Duodenal mucosa (tissue), 2 donors: ENCODE measurements around the gene CYP27A1.

Experiments
- H3K27ac ChIP-seq: one replicate; pipeline ENCODE4 v1.7.0; 2013; ENCODE audit warnings: low read depth, low read length
- H3K27me3 ChIP-seq, 2 donors: one replicate each; pipeline ENCODE4 v1.7.0; 2013; ENCODE audit warnings: low read length in 2 of 2, control low read depth in 1 of 2; ENCODE audit not compliant: insufficient read depth in 2 of 2, control insufficient read depth in 1 of 2
- H3K36me3 ChIP-seq, 2 donors: one replicate each; pipeline ENCODE4 v1.7.0; 2013; ENCODE audit warnings: low read length in 2 of 2, control low read depth in 1 of 2; ENCODE audit not compliant: insufficient read depth in 2 of 2, control insufficient read depth in 1 of 2
- H3K4me1 ChIP-seq, 2 donors: one replicate each; pipeline ENCODE4 v1.7.0; 2013; ENCODE audit warnings: low read length in 2 of 2, control low read depth in 1 of 2; ENCODE audit not compliant: insufficient read depth in 2 of 2, control insufficient read depth in 1 of 2
- H3K4me3 ChIP-seq, 2 donors: one replicate each; pipeline ENCODE4 v1.7.0; 2013; ENCODE audit warnings: low read length in 2 of 2, low read depth in 1 of 2
- H3K9ac ChIP-seq, 2 donors: one replicate each; pipeline ENCODE4 v1.7.0; 2013; ENCODE audit warnings: low read length in 2 of 2, low read depth in 1 of 2
- H3K9me3 ChIP-seq, 2 donors: one replicate each; pipeline ENCODE4 v1.7.0; 2013; ENCODE audit warnings: low read length in 2 of 2, control low read depth in 1 of 2; ENCODE audit not compliant: control insufficient read depth in 1 of 2

Gene CYP27A1

DNA sequence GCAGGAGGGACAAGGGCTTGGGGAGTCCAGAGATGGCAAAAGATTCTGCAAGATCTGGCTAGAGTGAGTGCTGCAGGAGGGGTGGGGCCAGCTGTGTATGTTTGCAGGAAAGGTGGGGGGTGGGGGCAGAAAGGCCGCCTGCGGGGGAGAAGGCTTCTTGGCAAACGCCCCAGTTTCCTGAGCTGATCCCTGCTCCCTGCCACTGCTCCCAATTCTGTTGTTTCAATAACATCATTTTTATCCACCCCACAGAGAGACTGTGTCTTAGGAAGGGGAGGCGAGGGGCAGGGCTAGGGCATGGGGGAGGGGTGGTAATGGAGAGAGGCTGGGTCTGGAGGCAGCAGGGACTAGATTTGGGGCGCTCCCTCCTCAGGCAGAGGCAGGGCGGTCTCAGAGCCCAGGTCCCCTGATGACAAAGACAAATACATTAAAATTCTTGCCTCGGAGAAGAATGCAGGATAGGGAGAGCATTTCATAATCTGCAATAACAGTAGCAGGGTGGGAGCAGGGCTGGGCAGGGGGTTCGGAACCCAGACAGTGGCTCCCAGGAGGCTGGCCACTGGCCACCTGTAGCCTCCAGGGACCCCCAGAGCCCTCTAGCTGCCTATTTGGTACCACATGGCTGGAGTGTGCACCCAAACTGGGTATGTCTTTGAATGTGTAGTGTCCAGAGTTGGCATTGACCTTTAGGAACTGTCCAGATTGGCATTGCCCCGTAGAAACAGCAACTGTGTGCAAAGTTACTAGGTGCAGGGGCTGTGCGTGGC lies 75.6 kb downstream of the CYP27A1 start:
- no peak overlapping the region for H3K4me3 ChIP-seq
- H3K9me3 ChIP-seq = no peaks in the 10 kb centered on the region
- no peaks in the 10 kb centered on the region for H3K36me3 ChIP-seq
- H3K4me1 ChIP-seq = peaks cover 0 to 7% of the 10 kb centered on the region in 2 donors
- H3K27ac ChIP-seq = no peak overlapping the region
- no peak overlapping the region for H3K9ac ChIP-seq
- peaks cover 62 to 68% of the 10 kb centered on the region in 2 donors for H3K27me3 ChIP-seq

DNA sequence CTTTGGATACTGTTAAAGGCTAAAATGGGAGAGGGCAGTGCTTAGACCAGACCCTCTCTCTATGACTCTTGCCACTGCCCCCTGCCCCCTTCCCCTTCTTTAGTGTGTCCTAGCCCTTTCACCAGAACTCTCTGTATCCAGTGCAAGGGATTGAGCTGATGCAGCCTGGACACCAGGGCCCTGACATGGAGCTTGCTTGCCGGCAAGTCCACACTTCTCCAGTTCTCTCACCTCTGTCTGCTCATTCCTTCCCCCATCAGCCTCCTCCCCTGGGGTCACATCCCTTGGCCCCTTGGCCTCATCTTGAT lies 76.1 kb downstream of the CYP27A1 start:
- H3K36me3 ChIP-seq = no peaks in the 10 kb centered on the region
- H3K9me3 ChIP-seq = no peaks in the 10 kb centered on the region
- H3K27ac ChIP-seq = no peak overlapping the region
- no peak overlapping the region for H3K4me3 ChIP-seq
- peaks cover 0 to 7% of the 10 kb centered on the region in 2 donors for H3K4me1 ChIP-seq
- peaks cover 65 to 71% of the 10 kb centered on the region in 2 donors for H3K27me3 ChIP-seq
- H3K9ac ChIP-seq = no peak overlapping the region

DNA sequence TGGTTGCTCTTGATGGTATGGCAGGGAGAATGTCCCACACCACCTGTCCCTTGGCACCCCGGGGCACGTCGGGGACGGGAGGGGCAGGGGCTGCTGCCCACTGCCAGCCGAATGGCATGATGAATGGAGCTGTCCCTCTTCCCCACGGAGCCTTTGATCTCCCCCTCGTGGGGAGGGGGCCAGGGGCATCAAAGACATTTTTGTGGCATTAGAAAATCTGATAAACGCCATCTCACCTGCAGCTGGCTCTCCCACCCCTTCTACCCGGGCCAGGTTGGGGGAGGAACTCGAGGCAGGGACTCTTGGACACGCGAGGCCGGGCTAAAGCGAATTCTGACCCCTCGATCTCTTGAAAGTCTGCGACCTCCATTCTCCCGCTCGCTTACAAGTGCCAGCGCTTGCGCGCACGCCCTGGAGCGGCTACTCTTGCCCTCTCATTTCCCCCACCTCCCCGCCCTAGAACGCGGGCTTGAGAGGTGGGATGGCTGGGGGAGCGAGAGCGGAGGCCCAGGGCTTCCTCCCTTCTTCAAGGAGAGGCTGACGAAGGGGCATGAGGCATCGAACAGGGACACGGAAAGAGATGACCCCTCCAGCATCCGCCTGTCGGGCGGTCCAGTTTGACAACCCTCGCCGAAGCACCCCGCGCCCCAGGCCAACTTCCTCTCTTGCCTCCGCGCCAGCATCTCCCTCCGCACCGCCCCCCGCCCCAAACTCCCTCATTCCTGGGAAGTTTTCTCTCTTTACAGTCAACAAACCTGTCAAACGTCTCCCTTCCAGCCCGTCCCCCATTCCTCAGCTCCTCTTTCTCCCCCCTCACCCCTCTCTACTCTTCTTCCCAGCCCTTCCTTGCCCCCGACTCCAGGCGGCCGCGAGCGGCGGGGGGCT lies 77.0 kb downstream of the CYP27A1 start:
- Histone ChIP-seq H3K4me1 (peaks cover 0 to 7% of the 10 kb centered on the region in 2 donors), H3K36me3 (no peaks in the 10 kb centered on the region), H3K4me3 (no peak overlapping the region), H3K9me3 (no peaks in the 10 kb centered on the region), H3K9ac (no peak overlapping the region), H3K27ac (no peak overlapping the region), H3K27me3 (peaks cover 63 to 65% of the 10 kb centered on the region in 2 donors)

GRCh38 chr2:218859556-218859987 lies 77.6 kb downstream of the CYP27A1 start, which contains the start of gene WNT6:
TSS of gene WNT6 (plus strand) at chr2:218859805. CDS start at chr2:218860038, 233 bp downstream.
- H3K27me3 ChIP-seq = peaks cover 61 to 63% of the 10 kb centered on the region in 2 donors
- no peak within 1 kb of the TSS for H3K9ac ChIP-seq

GRCh38 chr2:218859988-218860831 lies 78.3 kb downstream of the CYP27A1 start:
- peak overlapping the region in 1 of 2 donors; percentile 48 for H3K4me3 ChIP-seq
- H3K9me3 ChIP-seq = no peaks in the 10 kb centered on the region
- peaks cover 58 to 61% of the 10 kb centered on the region in 2 donors for H3K27me3 ChIP-seq
- H3K36me3 ChIP-seq = no peaks in the 10 kb centered on the region
- peaks cover 0 to 7% of the 10 kb centered on the region in 2 donors for H3K4me1 ChIP-seq
- H3K27ac ChIP-seq = no peak overlapping the region
- no peak overlapping the region for H3K9ac ChIP-seq

More at GRCh38 chr2:218859556-218859987, 77.6 kb downstream of the CYP27A1 start, which contains the start of gene WNT6:
- Histone ChIP-seq H3K9me3 (no peaks in the 10 kb centered on the region), H3K4me1 (peaks cover 0 to 7% of the 10 kb centered on the region in 2 donors), H3K27ac (no peak within 1 kb of the TSS), H3K36me3 (no peaks in the 10 kb centered on the region), H3K4me3 (peak within 1 kb of the TSS in 1 of 2 donors; percentile 48)

DNA sequence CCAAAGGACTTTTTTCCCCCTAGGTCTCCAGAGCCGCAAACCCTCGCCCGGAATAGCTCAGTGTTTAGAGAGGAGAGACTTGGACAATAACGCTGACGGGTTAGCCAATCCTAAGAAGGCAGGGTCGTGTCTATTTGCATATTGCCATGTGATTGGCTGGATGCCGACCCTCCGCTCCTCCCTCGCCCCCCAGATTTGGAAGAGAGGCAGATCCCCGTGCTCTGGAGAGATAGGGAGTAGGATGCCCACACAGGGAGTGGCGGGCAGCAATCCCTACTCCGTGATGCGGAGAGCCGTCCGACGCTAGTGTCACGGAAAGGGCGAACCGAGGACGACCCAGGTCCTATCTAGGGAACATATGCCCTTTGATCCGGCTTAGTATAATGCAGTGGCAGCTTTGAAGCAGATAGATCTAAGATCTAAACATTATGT lies 79.0 kb downstream of the CYP27A1 start:
- Histone ChIP-seq H3K4me3 (no peak overlapping the region), H3K36me3 (no peaks in the 10 kb centered on the region), H3K9me3 (no peaks in the 10 kb centered on the region), H3K4me1 (peaks cover 0 to 7% of the 10 kb centered on the region in 2 donors), H3K27ac (no peak overlapping the region), H3K27me3 (peaks cover 53 to 56% of the 10 kb centered on the region in 2 donors), H3K9ac (no peak overlapping the region)

- H3K36me3 ChIP-seq = no peaks in the 10 kb centered on the region
- H3K27me3 ChIP-seq = peaks cover 51 to 56% of the 10 kb centered on the region in 2 donors
- no peaks in the 10 kb centered on the region for H3K9me3 ChIP-seq
- H3K27ac ChIP-seq = no peak overlapping the region
- H3K4me1 ChIP-seq = peaks cover 0 to 7% of the 10 kb centered on the region in 2 donors
- H3K9ac ChIP-seq = no peak overlapping the region
- no peak overlapping the region for H3K4me3 ChIP-seq
These were observed 79.8 kb downstream of the CYP27A1 start for GRCh38 chr2:218861645-218862318.

GRCh38 chr2:218863021-218863520 lies 81.1 kb downstream of the CYP27A1 start:
- H3K4me3 ChIP-seq = no peak overlapping the region
- H3K27me3 ChIP-seq = peaks cover 49 to 59% of the 10 kb centered on the region in 2 donors
- H3K9ac ChIP-seq = no peak overlapping the region
- peaks cover 0 to 7% of the 10 kb centered on the region in 2 donors for H3K4me1 ChIP-seq
- H3K9me3 ChIP-seq = no peaks in the 10 kb centered on the region
- no peak overlapping the region for H3K27ac ChIP-seq
- no peaks in the 10 kb centered on the region for H3K36me3 ChIP-seq
